H9 (cell line): ENCODE data around the gene CCL8. TPM values are rescaled to one million over a fixed set of nuclear protein-coding genes. Genes with fewer than 3 reads are reported as not detected.

ENCODE experiments used
- DNase-seq: peaks from one replicate; pipeline ENCODE4 v3.0.0-alpha.2; 2017
- H2AFZ ChIP-seq: one replicate; pipeline ENCODE4 v1.6.1; 2013; ENCODE audit warnings: mild to moderate bottlenecking, low read length, control low read depth, moderate library complexity
- H2AK5ac ChIP-seq: 2 replicates; pipeline ENCODE4 v1.6.1; 2013; ENCODE audit warnings: low read length, control low read depth, mixed read lengths; ENCODE audit not compliant: insufficient read length
- H2BK120ac ChIP-seq: one replicate; pipeline ENCODE4 v1.6.1; 2013; ENCODE audit warnings: low read depth, mild to moderate bottlenecking, low read length, control low read depth, inconsistent platforms; ENCODE audit not compliant: poor library complexity, severe bottlenecking
- H2BK12ac ChIP-seq: 2 replicates; pipeline ENCODE4 v1.6.1; 2013; ENCODE audit warnings: low read length, control low read depth, mixed read lengths, low read depth; ENCODE audit not compliant: insufficient read length
- H2BK15ac ChIP-seq: 2 replicates; pipeline ENCODE4 v1.6.1; 2013; ENCODE audit warnings: low read depth, low read length, control low read depth
- H2BK20ac ChIP-seq: one replicate; pipeline ENCODE4 v1.6.1; 2013; ENCODE audit warnings: low read depth, mild to moderate bottlenecking, low read length, control low read depth, inconsistent platforms; ENCODE audit not compliant: poor library complexity, severe bottlenecking
- H2BK5ac ChIP-seq: 2 replicates; pipeline ENCODE4 v1.6.1; 2013; ENCODE audit warnings: low read length, control low read depth, mixed read lengths; ENCODE audit not compliant: insufficient read length
- H3K14ac ChIP-seq: 2 replicates; pipeline ENCODE4 v1.6.1; 2013; ENCODE audit warnings: low read length, control low read depth; ENCODE audit not compliant: insufficient read depth
- H3K18ac ChIP-seq: 2 replicates; pipeline ENCODE4 v1.6.1; 2013; ENCODE audit warnings: low read depth, mild to moderate bottlenecking, mixed read lengths, low read length, control low read depth; ENCODE audit not compliant: insufficient read length
- H3K23ac ChIP-seq: 2 replicates; pipeline ENCODE4 v1.6.1; 2013; ENCODE audit warnings: low read length, control low read depth, mixed read lengths, low read depth; ENCODE audit not compliant: insufficient read length
- H3K23me2 ChIP-seq: 2 replicates; pipeline ENCODE4 v1.6.1; 2013; ENCODE audit warnings: low read depth, mild to moderate bottlenecking, mixed read lengths, low read length, control low read depth; ENCODE audit not compliant: insufficient read length, poor library complexity, severe bottlenecking
- H3K27ac ChIP-seq: 2 replicates; pipeline ENCODE4 v1.5.1; 2013; ENCODE audit warnings: low read length, control low read depth, mixed read lengths, low read depth; ENCODE audit not compliant: insufficient read length
- H3K27me3 ChIP-seq: 2 replicates; pipeline ENCODE4 v1.6.1; 2013; ENCODE audit warnings: low read length, control low read depth, inconsistent platforms; ENCODE audit not compliant: insufficient read depth
- H3K4ac ChIP-seq: 2 replicates; pipeline ENCODE4 v1.6.1; 2013; ENCODE audit warnings: low read depth, mild to moderate bottlenecking, control low read depth, inconsistent platforms, low read length, moderate library complexity
- H3K4me1 ChIP-seq: 2 replicates; pipeline ENCODE4 v1.6.1; 2013; ENCODE audit warnings: low read length, control low read depth, inconsistent platforms; ENCODE audit not compliant: insufficient read depth
- H3K4me2 ChIP-seq: 2 replicates; pipeline ENCODE4 v1.6.1; 2013; ENCODE audit warnings: low read length, control low read depth, mixed read lengths; ENCODE audit not compliant: insufficient read length, insufficient read depth
- H3K56ac ChIP-seq: 2 replicates; pipeline ENCODE4 v1.6.1; 2013; ENCODE audit warnings: low read depth, mild to moderate bottlenecking, mixed read lengths, low read length, control low read depth; ENCODE audit not compliant: insufficient read length
- H3K79me1 ChIP-seq: 2 replicates; pipeline ENCODE4 v1.6.1; 2013; ENCODE audit warnings: low read depth, mild to moderate bottlenecking, moderate library complexity, low read length, control low read depth, inconsistent platforms; ENCODE audit not compliant: insufficient read depth, poor library complexity, severe bottlenecking
- H3K79me2 ChIP-seq: 2 replicates; pipeline ENCODE4 v1.6.1; 2013; ENCODE audit warnings: low read length, control low read depth, inconsistent platforms; ENCODE audit not compliant: insufficient read depth
- H3K9ac ChIP-seq: 2 replicates; pipeline ENCODE4 v1.6.1; 2013; ENCODE audit warnings: low read length, control low read depth, mixed read lengths; ENCODE audit not compliant: insufficient read length; ENCODE audit errors: extremely low read depth
- H3K9me3 ChIP-seq: one replicate; pipeline ENCODE4 v1.6.1; 2013; ENCODE audit warnings: low read depth, low read length, inconsistent platforms; ENCODE audit not compliant: control insufficient read depth
- H3T11ph ChIP-seq: one replicate; pipeline ENCODE4 v1.6.1; 2013; ENCODE audit warnings: mild to moderate bottlenecking, low read length, control low read depth, inconsistent platforms
- H4K20me1 ChIP-seq: one replicate; pipeline ENCODE4 v1.6.1; 2013; ENCODE audit not compliant: control insufficient read depth, insufficient read length, insufficient read depth
- H4K5ac ChIP-seq: 2 replicates; pipeline ENCODE4 v1.6.1; 2013; ENCODE audit warnings: low read depth, mild to moderate bottlenecking, mixed read lengths, low read length, control low read depth; ENCODE audit not compliant: insufficient read length
- H4K8ac ChIP-seq: replicated peaks from 2 replicates; pipeline ENCODE4 v1.6.1; 2013; ENCODE audit warnings: low read length, control low read depth, mixed read lengths, low read depth; ENCODE audit not compliant: insufficient read length
- H4K91ac ChIP-seq: 2 replicates; pipeline ENCODE4 v1.6.1; 2013; ENCODE audit warnings: low read depth, mild to moderate bottlenecking, moderate library complexity, mixed read lengths, low read length, control low read depth; ENCODE audit not compliant: insufficient read length
- H3K27ac Mint-ChIP-seq, 3 experiments: 2 replicates in 2 of 3; 3 replicates in 1 of 3; pipeline ENCODE4 v1.8.0; 2020 to 2021; ENCODE audit warnings: mixed read lengths in 3 of 3, mild to moderate bottlenecking in 1 of 3, moderate library complexity in 1 of 3
- H3K27me3 Mint-ChIP-seq: 2 replicates; pipeline ENCODE4 v1.8.0; 2021; ENCODE audit warnings: low read depth, mild to moderate bottlenecking, moderate library complexity, mixed read lengths
- H3K36me3 Mint-ChIP-seq, 3 experiments: 2 replicates in 2 of 3; 3 replicates in 1 of 3; pipeline ENCODE4 v1.8.0; 2020 to 2021; ENCODE audit warnings: low read depth in 3 of 3, mixed read lengths in 3 of 3; ENCODE audit not compliant: insufficient read depth in 1 of 3
- H3K4me1 Mint-ChIP-seq, 2 experiments: 2 replicates each; pipeline ENCODE4 v1.8.0; 2020; ENCODE audit warnings: mixed read lengths in 2 of 2
- H3K4me3 Mint-ChIP-seq, 2 experiments: 2 replicates in 1 of 2; 3 replicates in 1 of 2; pipeline ENCODE4 v1.8.0; 2020 to 2021; ENCODE audit warnings: mild to moderate bottlenecking in 2 of 2, mixed read lengths in 2 of 2, moderate library complexity in 1 of 2
- H3K9me3 Mint-ChIP-seq, 2 experiments: 2 replicates in 1 of 2; 3 replicates in 1 of 2; pipeline ENCODE4 v1.8.0; 2020; ENCODE audit warnings: mild to moderate bottlenecking in 2 of 2, mixed read lengths in 2 of 2, moderate library complexity in 1 of 2
- WGBS: extraction: QIAGEN DNeasy Blood & Tissue Kit; methylation state at CpG from one replicate; pipeline ENCODE4 v1.1.7; 2013; ENCODE audit warnings: missing lambda C conversion rate, low lambda C conversion rate, mixed read lengths; ENCODE audit not compliant: insufficient read length; ENCODE audit errors: extremely low coverage; 5-methylcytosine and 5-hydroxymethylcytosine counted together
- total RNA-seq: library from RNA; stranded (reverse); gene quantifications from 2 replicates; pipeline ENCODE4 v1.2.1, GENCODE V29; 2021
- TF ChIP-seq, protein P1 (sequence below): fragments of 200-600 bp; sonication (generic); conservative IDR thresholded peaks from 3 replicates; pipeline ENCODE4 v1.8.0; 2021; ENCODE audit warnings: antibody characterized with exemption, mild to moderate bottlenecking

CCL8 gene
- total RNA-seq, 1 experiment from 2014 or later, result not detected

DNA sequence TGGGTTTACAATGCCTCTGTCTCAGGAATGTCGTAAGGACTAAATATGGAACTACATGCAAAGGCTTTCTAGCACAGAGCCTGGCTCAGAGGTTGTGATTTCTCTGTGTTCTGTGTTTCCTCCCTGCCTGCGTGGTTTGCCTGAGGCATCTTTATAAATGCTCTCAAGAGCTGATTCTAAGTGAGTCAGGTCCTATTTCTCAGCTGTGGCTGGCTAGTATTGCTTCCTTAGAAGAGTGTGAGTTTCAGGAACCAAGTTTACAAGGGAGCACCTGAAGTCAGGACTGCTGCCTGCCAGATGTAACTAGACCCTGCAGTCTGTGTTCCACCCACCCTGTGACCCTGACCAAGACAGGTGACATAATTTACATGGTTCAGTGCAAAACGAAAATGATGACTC, 51.8 kb downstream of the CCL8 start:
- no peak overlapping the region for H3K14ac ChIP-seq
- peak; percentile 8 for DNase-seq
- H3K4me2 ChIP-seq, result no peak overlapping the region
- H3K23ac ChIP-seq, result no peak overlapping the region
- H3K27me3 Mint-ChIP-seq, result no peaks in the 10 kb centered on the region; the same call in 1 of the 2 replicates
- no peaks in the 10 kb centered on the region for H3K9me3 Mint-ChIP-seq
- H3K4ac ChIP-seq, result no peak overlapping the region
- H2AK5ac ChIP-seq, result no peak overlapping the region
- no peak overlapping the region for H3K27ac Mint-ChIP-seq
- H3K9ac ChIP-seq, result no peak overlapping the region
- H3K4me3 Mint-ChIP-seq, result no peak overlapping the region
- H2BK120ac ChIP-seq, result no peak overlapping the region
- H4K5ac ChIP-seq, result no peak overlapping the region
- H4K20me1 ChIP-seq, result no peaks in the 10 kb centered on the region
- H2BK12ac ChIP-seq, result no peak overlapping the region
- no peaks in the 10 kb centered on the region for H3K79me2 ChIP-seq
- no CpG with 5 or more reads among the region's 3 CpGs for WGBS
- no peak overlapping the region for H3K27ac ChIP-seq
- H2BK5ac ChIP-seq, result no peak overlapping the region
- H3K9me3 ChIP-seq, result no peaks in the 10 kb centered on the region
- no peak overlapping the region for H3K18ac ChIP-seq
- H3K79me1 ChIP-seq, result no peaks in the 10 kb centered on the region
- H4K8ac ChIP-seq, result no peak overlapping the region
- H2BK20ac ChIP-seq, result no peak overlapping the region
- H3K4me1 ChIP-seq, result no peaks in the 10 kb centered on the region
- no peak overlapping the region for H4K91ac ChIP-seq
- H3K23me2 ChIP-seq, result no peaks in the 10 kb centered on the region
- no peak overlapping the region for H2BK15ac ChIP-seq
- TF ChIP-seq, protein P1, sequence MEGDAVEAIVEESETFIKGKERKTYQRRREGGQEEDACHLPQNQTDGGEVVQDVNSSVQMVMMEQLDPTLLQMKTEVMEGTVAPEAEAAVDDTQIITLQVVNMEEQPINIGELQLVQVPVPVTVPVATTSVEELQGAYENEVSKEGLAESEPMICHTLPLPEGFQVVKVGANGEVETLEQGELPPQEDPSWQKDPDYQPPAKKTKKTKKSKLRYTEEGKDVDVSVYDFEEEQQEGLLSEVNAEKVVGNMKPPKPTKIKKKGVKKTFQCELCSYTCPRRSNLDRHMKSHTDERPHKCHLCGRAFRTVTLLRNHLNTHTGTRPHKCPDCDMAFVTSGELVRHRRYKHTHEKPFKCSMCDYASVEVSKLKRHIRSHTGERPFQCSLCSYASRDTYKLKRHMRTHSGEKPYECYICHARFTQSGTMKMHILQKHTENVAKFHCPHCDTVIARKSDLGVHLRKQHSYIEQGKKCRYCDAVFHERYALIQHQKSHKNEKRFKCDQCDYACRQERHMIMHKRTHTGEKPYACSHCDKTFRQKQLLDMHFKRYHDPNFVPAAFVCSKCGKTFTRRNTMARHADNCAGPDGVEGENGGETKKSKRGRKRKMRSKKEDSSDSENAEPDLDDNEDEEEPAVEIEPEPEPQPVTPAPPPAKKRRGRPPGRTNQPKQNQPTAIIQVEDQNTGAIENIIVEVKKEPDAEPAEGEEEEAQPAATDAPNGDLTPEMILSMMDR, result no peak
- no peak overlapping the region for H3K56ac ChIP-seq
- H3K36me3 Mint-ChIP-seq, result no peaks in the 10 kb centered on the region
- H3K27me3 ChIP-seq, result no peaks in the 10 kb centered on the region
- H3T11ph ChIP-seq, result no peak overlapping the region
- H3K4me1 Mint-ChIP-seq, result peaks cover 11 to 22% of the 10 kb centered on the region in 2 experiments; a peak in 3 of 4 replicates
- no peak overlapping the region for H2AFZ ChIP-seq

Other genes starting within 250 kb of the CCL8 start
- gene CCL2, start 64.2 kb upstream of the CCL8 start, total RNA-seq, result 1.4 and 1.6 TPM in 2 replicates
- not detected in 2 replicates for gene CCL7, start 49.2 kb upstream of the CCL8 start, total RNA-seq
- not detected in 2 replicates for gene CCL11, start 33.7 kb upstream of the CCL8 start, total RNA-seq
- gene CCL13, start 37.0 kb downstream of the CCL8 start, total RNA-seq, result not detected in 2 replicates
- gene CCL1, start 43.8 kb downstream of the CCL8 start, total RNA-seq, result not detected in 2 replicates